HepG2 (cell line): Measurements from ENCODE around the gene TOR4A. TPM values are rescaled to one million over a fixed set of nuclear protein-coding genes. Genes with fewer than 3 reads are reported as not detected.

Experiments
- ARID3A ChIP-seq: IDR thresholded peaks from 2 replicates; pipeline ENCODE4 v1.6.1; 2012; ENCODE audit warnings: low read depth, low read length, improper control_type of control experiment
- GABPA ChIP-seq, 2 experiments: IDR thresholded peaks; 2 replicates each; pipeline ENCODE4 v1.6.1; 2011 to 2016; ENCODE audit warnings: low read depth in 2 of 2, low read length in 1 of 2, missing biosample characterization in 1 of 2, missing genetic modification characterization in 1 of 2
- HMG20A ChIP-seq: IDR thresholded peaks from 2 replicates; pipeline ENCODE4 v1.6.1; 2016; ENCODE audit warnings: borderline replicate concordance
- HMGA1 ChIP-seq: sonication (generic); formaldehyde crosslinking; conservative IDR thresholded peaks from 2 replicates; pipeline ENCODE4 v1.4.0; 2020; ENCODE audit warnings: missing genetic modification reagents
- MIER3 ChIP-seq: IDR thresholded peaks from 2 replicates; pipeline ENCODE4 v1.6.1; 2016; ENCODE audit warnings: missing compliant biosample characterization, borderline replicate concordance
- PRPF4 ChIP-seq: fragments of 200-400 bp; formaldehyde crosslinking; IDR thresholded peaks from 2 replicates; pipeline ENCODE4 v1.6.1; 2016; ENCODE audit warnings: low read length, low read depth; ENCODE audit not compliant: poor library complexity, severe bottlenecking
- RBM39 ChIP-seq: fragments of 200-400 bp; formaldehyde crosslinking; IDR thresholded peaks from one replicate; pipeline ENCODE4 v1.6.1; 2018; ENCODE audit warnings: antibody characterized with exemption, mild to moderate bottlenecking, low read depth, low read length; ENCODE audit not compliant: poor library complexity, severe bottlenecking
- TEAD2 ChIP-seq: sonication (generic); formaldehyde crosslinking; IDR thresholded peaks from 2 replicates; pipeline ENCODE4 v1.9.0; 2021; ENCODE audit warnings: missing genetic modification reagents
- TIGD3 ChIP-seq: sonication (generic); formaldehyde crosslinking; IDR thresholded peaks from 2 replicates; pipeline ENCODE4 v1.5.1; 2020; ENCODE audit warnings: mild to moderate bottlenecking, missing genetic modification reagents, borderline replicate concordance
- TSC22D2 ChIP-seq: sonication (generic); formaldehyde crosslinking; IDR thresholded peaks from 2 replicates; pipeline ENCODE4 v1.5.1; 2020; ENCODE audit warnings: missing genetic modification reagents, mild to moderate bottlenecking, borderline replicate concordance
- ZBTB46 ChIP-seq: sonication (generic); formaldehyde crosslinking; IDR thresholded peaks from 2 replicates; pipeline ENCODE4 v1.4.0; 2020; ENCODE audit warnings: mild to moderate bottlenecking, missing genetic modification reagents, borderline replicate concordance
- ZNF142 ChIP-seq: sonication (generic); formaldehyde crosslinking; IDR thresholded peaks from 2 replicates; pipeline ENCODE4 v1.4.0; 2020; ENCODE audit warnings: missing genetic modification reagents
- ZNF451 ChIP-seq: sonication (generic); formaldehyde crosslinking; IDR thresholded peaks from 2 replicates; pipeline ENCODE4 v1.5.0; 2020; ENCODE audit warnings: mild to moderate bottlenecking, missing genetic modification reagents
- ZNF496 ChIP-seq: sonication (generic); formaldehyde crosslinking; IDR thresholded peaks from 2 replicates; pipeline ENCODE4 v1.8.1; 2023; ENCODE audit warnings: mild to moderate bottlenecking, moderate library complexity, missing genetic modification reagents; ENCODE audit not compliant: insufficient replicate concordance
- ZNF639 ChIP-seq: conservative IDR thresholded peaks from 2 replicates; pipeline ENCODE4 v1.6.1; 2018; ENCODE audit warnings: missing genetic modification reagents
- polyA plus RNA-seq, 8 experiments: library from polyadenylated mRNA; depleted of rRNA in 3 of 8; stranded (reverse) in 7 of 8; unstranded in 1 of 8; fragments of >200 nt; fragmentation: Illumina TruSeq in 4 of 8; extraction: Trizol in 4 of 8; gene quantifications; 2 replicates each; pipeline versions ENCODE4 v1.2.1 to v1.2.3, GENCODE V29; 2011 to 2016; ENCODE audit warnings: low read depth in 4 of 8, missing spikeins in 1 of 8, mixed read lengths in 1 of 8; ENCODE audit not compliant: insufficient read depth in 1 of 8
- total RNA-seq, 5 experiments: library from RNA; depleted of rRNA; stranded (reverse); fragments of >200 nt; fragmentation: Illumina TruSeq; extraction: Trizol; gene quantifications; 2 replicates each; pipeline ENCODE4 v1.2.3, GENCODE V29; 2016; ENCODE audit warnings: low read depth in 1 of 5

Gene TOR4A
- total and polyA plus RNA-seq, 2 of the 13 experiments (the other 11 are each of a cell fraction or from before 2014, with no cell fraction given), result 11.1 to 14.2 TPM

GRCh38 chr9:137277329-137278041 is at the start of gene TOR4A (continued):
- TF ChIP-seq TSC22D2 (CRISPR knock-in tag), result 0 out of 2 replicates have a peak, but pooled peaks have one; percentile 28
- TF ChIP-seq ZNF142 (CRISPR knock-in tag), result peak; percentile 63; the same call in 1 of the 2 replicates
- 0 out of 2 replicates have a peak, but pooled peaks have one; percentile 28 for TF ChIP-seq TIGD3 (CRISPR knock-in tag)
- TF ChIP-seq ZNF639 (CRISPR knock-in tag), result peak; percentile 32; the same call in 1 of the 2 replicates
- TF ChIP-seq ZNF496 (CRISPR knock-in tag), result no peak
- no peak for TF ChIP-seq PRPF4
- TF ChIP-seq HMGA1 (CRISPR knock-in tag), result no peak
- TF ChIP-seq MIER3, result 0 out of 2 replicates have a peak, but pooled peaks have one; percentile 24
- TF ChIP-seq TEAD2, result no peak
- no peak; the same call in 1 of the 2 replicates for TF ChIP-seq HMG20A
- TF ChIP-seq ARID3A, result no peak
- TF ChIP-seq RBM39, result peak; percentile 91
- TF ChIP-seq GABPA (IDR thresholded peaks at IDR 0.05; ENCODE audit: low read depth, low read length), result no peak
- TF ChIP-seq GABPA (CRISPR knock-in tag; IDR thresholded peaks at IDR 0.05; ENCODE audit: low read depth), result peak; percentile 90
- TF ChIP-seq ZBTB46, result no peak
- peak; percentile 55; the same call in 1 of the 2 replicates for TF ChIP-seq ZNF451 (CRISPR knock-in tag)
